CD4-positive, alpha-beta T cell treated with Interleukin-4 for 4 hours (primary cell): ENCODE results near the gene GTF2IRD1.
"Not testable (repeated sequence)": the region's sequence is repeated elsewhere in the genome, so short reads cannot be mapped to it uniquely, and the experiment has no call there.

Experiments used
- DNase-seq: peaks from one replicate; pipeline ENCODE4 v3.0.0-alpha.2; 2020

Gene GTF2IRD1

DNA sequence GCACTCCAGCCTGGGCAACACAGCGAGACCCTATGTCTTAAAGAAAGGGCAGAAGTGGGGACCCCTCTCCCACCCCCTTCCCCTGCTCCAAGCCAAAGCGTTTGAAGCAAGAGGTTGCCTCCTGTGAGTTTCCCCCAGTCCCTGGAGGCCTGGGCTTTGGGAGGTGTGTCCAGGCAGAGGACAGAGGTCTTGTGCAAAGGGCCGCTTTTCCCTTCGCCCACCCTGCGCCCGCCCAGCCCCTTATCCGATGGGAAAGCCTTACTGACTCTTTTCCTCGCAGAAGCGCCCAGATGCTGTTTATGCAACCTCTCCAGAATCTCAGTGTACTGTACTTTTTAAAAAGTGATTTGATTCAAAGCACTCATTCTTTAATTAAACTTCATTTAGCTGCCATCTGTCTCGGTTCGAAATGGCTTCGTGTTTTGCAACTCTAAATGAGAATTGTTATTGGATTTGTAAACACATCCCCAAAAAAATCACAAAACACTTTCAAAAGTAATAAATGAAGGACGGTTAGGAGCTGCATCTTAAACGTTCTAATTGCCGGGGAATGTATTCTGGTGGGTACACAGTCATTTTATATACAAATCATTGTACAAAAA lies 153.3 kb downstream of the GTF2IRD1 start:
- no peak for DNase-seq

DNA sequence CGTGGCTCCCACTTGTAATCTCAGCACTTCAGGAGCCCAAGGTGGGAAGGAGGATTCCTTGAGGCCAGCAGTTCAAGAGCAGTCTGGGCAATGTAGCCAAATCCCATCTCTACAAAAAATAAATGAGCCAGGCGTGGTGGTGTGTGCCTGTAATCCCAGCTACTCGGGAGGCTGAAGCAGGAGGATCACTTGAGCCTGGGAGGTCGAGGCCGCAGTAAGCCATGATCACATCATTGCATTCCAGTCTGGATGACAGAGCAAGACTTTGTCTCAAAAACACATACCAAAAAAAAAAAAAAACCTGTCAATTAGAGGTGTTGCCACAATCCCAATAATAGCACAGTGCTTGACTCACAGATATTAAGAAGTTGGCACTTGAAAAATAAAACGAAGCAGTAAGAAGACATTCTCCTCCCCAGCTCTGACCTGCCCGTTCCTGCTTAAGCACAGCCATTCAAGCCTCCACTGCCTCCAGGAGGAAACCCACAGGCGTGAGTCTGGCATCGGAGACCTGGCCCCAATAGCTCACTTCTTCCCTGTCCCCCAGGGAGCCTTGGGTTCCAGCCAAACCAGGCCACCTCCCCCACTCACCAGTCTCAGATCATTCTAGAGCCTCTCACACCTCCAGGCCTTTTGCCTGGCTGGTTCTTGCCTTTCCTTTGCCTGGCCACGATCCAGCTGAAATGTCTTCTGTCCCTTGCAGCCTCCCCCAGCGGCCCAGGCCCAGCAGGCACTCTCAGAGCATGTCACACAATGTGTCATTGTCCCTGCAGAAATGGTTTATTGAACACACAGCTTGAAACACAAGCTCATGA lies 158.5 kb downstream of the GTF2IRD1 start:
- DNase-seq = no peak

DNA sequence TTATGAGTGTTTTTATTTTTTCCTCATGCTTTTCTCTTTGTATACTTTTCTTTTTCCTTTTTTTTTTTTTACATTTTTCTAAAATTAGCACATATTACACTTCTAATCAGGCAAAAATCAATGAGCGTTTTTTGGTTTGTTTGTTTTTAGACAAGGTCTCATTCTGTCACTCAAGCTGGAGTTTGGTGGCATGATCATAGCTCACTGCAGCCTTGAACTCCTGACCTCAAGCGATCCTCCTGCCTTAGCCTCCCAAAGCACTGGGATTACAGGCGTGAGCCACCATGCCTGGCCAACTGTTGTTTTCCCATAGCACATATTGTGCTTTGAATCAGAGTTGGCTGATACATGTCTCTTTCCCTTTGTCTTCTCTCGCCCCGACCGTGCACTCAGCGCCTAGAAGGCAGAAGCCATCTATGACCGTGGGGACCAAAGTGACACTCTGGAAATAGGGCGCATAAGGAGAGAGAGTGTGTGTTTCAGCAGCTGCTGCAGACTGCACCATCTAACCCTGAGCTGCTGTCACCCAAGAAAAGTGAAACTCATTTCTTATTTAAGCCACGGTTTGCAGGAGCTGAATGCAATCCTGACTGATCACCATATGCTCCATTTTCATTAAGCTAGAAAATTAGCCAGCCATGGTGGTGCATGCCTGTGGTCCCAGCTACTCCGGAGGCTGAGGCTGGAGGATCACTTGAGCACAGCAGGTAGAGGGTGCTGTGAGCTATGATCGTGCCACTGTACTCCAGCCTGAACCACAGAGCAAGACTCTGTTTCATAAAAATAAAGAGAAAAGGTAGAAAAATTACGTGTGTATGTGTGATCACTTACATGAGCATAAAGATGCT lies 162.5 kb downstream of the GTF2IRD1 start:
- DNase-seq = no peak

DNA sequence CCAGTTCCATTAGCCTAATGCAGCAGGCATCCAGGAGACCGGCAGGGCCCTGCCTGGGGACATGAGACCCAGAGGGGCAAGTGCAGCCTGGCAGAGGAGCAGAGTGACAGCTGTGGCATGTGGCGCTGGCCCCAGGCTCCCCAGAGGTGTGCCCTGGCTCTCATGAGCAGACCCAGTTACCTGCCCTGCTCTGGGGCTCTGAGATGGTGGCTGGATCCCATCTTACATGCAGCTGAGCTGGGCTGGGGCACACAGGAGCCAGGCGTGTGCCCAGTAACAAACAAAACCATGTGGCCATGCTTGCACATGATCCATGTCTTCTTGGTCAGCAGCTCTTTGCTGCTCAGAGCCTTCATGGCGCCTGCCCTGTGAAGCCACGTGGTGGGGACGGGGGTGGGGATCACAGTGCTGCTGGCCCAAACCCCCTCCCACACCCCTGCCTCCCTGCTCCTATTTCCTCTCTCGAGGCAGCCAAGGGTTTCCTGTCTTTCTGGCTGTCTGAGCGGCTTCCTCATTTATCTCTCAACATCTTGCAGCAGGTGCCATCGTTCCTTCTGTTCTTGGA lies 163.6 kb downstream of the GTF2IRD1 start:
- DNase-seq = no peak

DNA sequence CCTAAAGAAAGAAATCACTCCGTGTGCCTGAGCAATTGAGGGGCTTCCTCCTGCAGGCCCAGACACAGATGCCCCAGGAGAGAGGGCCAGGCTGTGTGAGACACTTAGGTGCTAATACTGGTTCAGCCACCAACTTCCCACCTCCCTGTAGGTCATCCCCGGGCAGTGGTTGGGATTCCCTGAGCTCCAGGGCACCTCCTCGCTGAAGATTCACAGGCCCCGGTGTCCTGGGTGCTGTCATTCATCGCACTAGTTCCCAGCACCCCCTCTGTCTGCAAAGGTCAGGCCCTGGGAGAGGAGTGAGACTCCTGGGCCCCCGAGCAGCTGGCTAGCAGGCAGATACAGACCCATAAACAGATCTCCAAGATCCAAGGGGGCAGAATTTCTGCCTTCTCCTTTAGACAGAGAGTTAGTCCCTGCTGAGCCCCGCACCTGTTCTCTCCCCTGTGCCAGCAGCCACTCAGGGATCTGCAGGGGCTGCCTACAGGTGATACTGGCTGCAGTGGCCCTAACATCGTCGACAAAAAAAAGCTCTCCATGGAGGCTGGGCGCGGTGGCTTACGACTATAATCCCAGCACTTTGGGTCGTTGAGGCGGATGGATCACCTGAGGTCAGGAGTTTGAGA lies 165.6 kb downstream of the GTF2IRD1 start:
- DNase-seq = no peak

DNA sequence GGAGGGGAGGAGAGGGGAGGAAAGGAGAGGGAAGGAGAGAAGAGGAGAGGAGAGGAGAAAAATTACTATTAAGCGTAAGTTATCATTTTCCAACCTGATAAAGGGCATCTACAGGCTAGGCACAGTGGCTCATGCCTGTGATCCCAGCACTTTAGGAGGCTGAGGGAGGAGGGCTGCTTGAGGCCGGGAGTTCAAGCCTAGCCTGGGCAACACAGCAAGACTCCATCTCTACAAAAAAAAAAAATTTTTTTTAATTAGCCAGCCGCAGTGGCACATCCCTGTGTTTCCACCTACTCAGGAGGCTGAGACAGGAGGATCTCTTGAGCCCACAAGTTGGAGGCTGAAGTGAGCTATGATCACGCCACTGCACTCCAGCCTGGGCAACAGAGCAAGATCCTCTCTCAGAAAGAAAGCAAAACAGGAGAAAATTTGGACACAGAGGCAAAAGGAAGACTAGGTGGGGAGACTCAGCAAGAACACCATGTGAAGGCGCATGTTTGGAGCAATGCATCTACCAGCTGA lies 168.6 kb downstream of the GTF2IRD1 start:
- no peak for DNase-seq

DNA sequence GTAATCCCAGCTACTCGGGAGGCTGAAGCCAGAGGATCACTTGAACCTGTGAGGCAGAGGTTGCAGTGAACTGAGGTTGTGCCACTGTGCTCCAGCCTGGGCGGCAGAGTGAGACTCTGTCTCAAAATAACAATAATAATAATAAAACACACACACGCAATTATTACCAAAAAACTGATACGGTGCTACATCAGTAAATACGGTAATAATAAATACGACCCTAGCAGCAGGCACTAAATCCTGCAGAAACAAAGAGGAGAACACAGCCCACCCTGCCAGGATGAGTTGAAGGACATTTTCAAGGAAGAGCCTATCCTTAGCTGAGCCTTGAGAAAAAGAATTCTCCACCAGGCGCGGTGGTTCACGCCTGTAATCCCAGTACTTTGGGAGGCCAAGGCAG lies 169.4 kb downstream of the GTF2IRD1 start:
- DNase-seq = no peak

DNA sequence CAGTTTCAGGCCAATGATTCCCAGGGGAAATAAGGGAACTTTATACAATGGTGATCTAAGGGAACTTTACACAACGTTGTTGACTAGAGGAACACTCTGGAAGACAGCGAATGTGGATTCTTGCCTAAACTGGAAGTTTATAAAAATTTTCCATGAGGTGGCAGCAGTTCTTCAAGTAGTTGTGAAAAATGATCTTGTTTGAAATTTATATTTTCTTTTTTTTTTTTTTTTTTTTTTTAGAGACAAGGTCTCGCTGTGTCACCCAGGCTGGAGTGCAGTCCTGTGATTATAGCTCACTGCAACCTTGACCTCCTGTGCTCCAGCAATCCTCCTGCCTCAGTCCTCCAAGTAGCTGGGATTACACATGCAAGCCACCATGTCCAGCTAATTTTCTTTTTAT lies 171.7 kb downstream of the GTF2IRD1 start:
- peak; percentile 27 for DNase-seq

DNA sequence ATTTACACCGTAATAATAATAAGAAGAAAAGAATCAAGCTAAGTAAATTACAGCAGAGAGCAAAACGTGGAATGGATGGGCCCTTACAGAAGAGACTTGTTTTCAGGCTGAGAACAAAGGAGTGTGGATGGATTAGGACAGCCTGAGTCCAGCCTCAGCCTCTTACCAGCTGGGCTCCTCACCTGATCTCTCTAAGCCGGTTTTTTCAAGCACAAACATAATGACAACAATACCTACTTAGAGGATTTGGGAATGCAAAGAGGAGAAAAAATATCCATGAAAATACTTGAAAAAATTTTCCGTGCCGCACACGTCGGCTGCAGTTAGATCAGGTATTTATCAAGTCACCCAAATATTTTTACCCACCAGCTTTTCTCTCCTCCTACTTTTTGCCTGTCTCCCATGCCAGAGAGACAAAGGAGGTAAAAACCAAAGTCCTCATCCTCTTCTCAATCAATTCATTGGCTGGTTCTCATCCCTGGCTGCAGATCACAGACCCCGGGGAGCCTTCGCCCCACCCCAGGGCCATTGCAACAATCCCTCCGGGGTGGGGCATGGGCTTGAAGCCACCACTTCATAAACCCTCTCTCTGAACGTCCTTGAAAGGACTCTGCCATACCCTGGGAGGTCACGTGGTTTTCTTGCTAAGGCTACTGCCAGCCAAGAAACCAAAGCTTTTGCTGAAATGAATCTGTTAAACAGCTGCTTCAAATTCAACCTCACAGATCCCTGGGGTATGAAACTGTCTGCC lies 174.1 kb downstream of the GTF2IRD1 start:
- no peak for DNase-seq

DNA sequence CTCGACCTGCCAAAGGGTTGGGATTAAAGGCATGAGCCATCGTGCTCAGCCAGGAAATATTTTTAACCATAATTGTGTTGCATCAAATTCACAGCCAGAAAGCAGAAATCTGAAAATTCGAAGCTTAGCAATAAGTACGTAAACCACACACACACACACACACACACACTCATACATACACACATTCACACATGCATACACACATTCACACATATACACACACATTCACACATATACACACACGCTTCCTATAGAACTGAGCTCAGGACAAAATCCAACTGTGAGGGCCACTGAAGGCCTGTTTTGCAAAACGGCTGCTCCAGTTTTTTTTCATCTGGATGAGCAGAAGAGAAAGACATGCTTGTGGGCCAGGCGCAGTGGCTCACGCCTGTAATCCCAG lies 178.8 kb downstream of the GTF2IRD1 start:
- no peak for DNase-seq

DNA sequence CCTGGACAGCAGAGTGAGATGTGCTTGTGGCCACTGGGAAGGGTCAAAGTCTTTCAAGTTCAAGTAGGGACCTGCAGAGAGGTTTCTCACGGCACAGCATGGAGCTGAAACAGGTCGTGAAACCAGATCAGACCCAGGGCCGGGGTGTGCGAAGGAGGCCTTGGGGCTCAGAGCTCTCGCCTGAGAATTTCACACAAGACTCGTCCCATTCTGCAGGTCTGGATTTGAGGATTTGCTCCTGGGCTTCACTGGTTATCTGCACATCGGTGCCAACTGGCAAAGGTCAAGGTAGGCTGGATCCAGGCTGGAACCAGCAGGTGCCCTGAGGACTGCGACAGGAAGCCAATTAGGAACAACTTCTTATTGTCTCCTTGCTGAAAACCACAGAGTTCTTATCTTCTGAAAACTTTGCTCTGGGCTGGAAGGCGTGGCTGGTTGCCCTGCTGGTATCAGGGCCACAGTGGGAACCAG lies 179.8 kb downstream of the GTF2IRD1 start:
- DNase-seq = no peak

DNA sequence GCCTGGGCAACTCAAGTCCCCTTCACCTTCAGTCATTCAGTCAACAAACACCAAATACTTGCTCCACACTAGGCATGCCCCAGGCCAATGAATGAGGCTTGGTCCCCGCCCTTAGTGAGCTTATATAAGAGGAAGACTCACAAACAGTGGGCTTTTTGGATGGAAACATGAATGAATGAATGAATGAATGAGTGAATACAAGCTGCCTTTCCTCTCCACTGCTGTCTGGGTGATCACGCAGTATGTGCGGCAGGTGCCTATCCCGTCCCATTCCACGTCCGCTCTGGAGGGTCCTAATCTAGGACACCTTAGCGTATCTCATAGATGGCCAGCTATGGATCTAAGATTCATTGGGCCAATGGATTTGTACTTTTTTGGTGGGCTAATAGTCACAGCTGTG lies 184.0 kb downstream of the GTF2IRD1 start:
- no peak for DNase-seq

DNA sequence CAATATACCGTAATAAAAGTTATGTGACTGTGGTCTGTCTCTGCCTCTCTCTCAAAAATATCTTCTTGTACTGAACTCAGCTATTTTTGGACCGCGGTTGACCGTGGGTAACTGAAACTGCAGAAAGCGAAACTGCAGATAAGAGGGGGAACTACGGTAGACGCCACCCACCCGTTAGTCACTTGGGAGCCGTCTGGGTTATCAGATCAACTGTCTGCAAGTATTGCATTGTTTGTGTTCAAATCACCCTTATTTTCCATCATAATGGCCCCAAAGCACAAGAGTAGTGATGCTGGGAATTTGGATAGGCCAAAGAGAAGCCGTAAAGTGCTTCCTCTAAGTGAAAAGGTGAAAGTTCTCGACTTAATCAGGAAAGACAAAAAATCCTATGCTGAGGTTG lies 196.3 kb downstream of the GTF2IRD1 start:
- peak; percentile 88 for DNase-seq

DNA sequence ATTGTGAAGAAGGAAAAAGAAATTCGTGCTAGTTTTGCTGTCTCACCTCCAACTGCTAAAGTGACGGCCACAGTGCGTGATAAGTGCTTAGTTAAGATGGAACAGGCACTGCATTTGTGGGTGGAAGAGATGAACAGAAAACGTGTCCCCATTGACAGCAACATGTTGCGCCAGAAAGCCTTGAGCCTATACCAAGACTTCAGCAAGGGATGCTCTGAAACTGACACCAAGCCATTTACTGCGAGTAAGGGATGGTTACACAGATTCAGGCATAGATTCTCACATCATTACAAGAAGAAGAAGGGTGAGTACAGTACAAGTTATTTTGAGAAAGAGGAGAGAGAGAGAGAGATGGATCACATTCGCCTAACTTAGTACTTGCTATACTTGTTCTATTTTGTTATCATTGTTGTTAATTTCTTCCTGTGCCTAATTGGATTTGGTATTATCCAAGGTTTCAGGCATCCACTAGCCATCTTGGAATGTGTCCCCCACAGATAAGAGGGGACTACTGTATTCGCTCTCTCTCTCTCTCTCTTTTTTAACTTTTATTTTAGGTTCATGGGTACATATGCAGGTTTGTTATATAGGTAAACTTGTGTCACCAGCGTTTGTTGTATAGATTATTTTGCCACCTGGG lies 196.9 kb downstream of the GTF2IRD1 start:
- DNase-seq = not testable (repeated sequence)

DNA sequence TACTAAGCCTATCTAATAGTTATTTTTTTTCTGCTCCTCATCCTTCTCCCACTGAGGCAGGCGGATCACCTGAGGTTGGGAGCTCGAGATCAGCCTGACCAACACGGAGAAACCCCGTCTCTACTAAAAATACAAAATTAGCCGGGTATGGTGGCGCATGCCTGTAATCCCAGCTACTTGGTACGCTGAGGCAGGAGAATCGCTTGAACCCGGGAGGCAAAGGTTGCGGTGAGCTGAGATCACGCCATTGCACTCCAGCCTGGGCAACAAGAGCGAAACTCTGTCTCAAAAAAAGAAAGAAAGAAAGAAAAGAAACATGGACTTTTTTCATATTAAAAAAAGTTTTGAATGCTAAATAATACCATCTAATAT lies 197.4 kb downstream of the GTF2IRD1 start:
- DNase-seq = not testable (repeated sequence)
